ENCODE measurements around the gene LMNA.
"Not testable (repeated sequence)": the region's sequence is repeated elsewhere in the genome, so short reads cannot be mapped to it uniquely, and the experiment has no call there.

Gene LMNA

GRCh38 chr1:156104861-156105832 is 9.4 kb upstream of the LMNA start:
- FAIRE-seq (no peak), DNase-seq (ENCODE audit: low spot score) (no peak)

GRCh38 chr1:156106624-156107488 is 7.7 kb upstream of the LMNA start:
- FAIRE-seq (no peak), DNase-seq (ENCODE audit: low spot score) (peak; percentile 13)

- no peak for FAIRE-seq
Measured at GRCh38 chr1:156108057-156108456, 6.5 kb upstream of the LMNA start.

GRCh38 chr1:156108664-156109241 is 5.8 kb upstream of the LMNA start:
- no peak for DNase-seq (ENCODE audit: low spot score)
- FAIRE-seq, result no peak

More at GRCh38 chr1:156108057-156108456, 6.5 kb upstream of the LMNA start:
- DNase-seq (ENCODE audit: low spot score), result no peak

GRCh38 chr1:156110252-156110651 is 4.3 kb upstream of the LMNA start:
- FAIRE-seq, result no peak
- DNase-seq (ENCODE audit: low spot score), result no peak

- FAIRE-seq, result peak; percentile 87
- DNase-seq (ENCODE audit: low spot score), result peak; percentile 87
Measured at GRCh38 chr1:156111355-156111962, 3.1 kb upstream of the LMNA start.

GRCh38 chr1:156112276-156113137 is 2.0 kb upstream of the LMNA start:
- FAIRE-seq (no peak), DNase-seq (ENCODE audit: low spot score) (no peak)

- DNase-seq (ENCODE audit: low spot score), result no peak
- FAIRE-seq, result no peak
Measured at GRCh38 chr1:156113282-156113950, 1.1 kb upstream of the LMNA start.

- DNase-seq (ENCODE audit: low spot score) (peak; percentile 28), FAIRE-seq (no peak)
Measured at GRCh38 chr1:156114919-156115513, 505 bp downstream of the LMNA start.

- DNase-seq (ENCODE audit: low spot score) (peak; percentile 81), FAIRE-seq (no peak)
Measured at GRCh38 chr1:156115514-156116374, 1.2 kb downstream of the LMNA start.

GRCh38 chr1:156116731-156117130 is 2.2 kb downstream of the LMNA start:
- FAIRE-seq, result not testable (repeated sequence)

GRCh38 chr1:156117414-156118176 is 3.1 kb downstream of the LMNA start:
- DNase-seq (ENCODE audit: low spot score) (no peak), FAIRE-seq (no peak)

More at GRCh38 chr1:156116731-156117130, 2.2 kb downstream of the LMNA start:
- DNase-seq (ENCODE audit: low spot score), result not testable (repeated sequence)

- DNase-seq (ENCODE audit: low spot score) (no peak), FAIRE-seq (no peak)
Measured at GRCh38 chr1:156118177-156118868, 3.8 kb downstream of the LMNA start.

GRCh38 chr1:156119503-156120209 is 5.1 kb downstream of the LMNA start:
- FAIRE-seq (no peak), DNase-seq (ENCODE audit: low spot score) (peak; percentile 58)

GRCh38 chr1:156120318-156120717 is 5.8 kb downstream of the LMNA start:
- no peak for DNase-seq (ENCODE audit: low spot score)
- FAIRE-seq, result no peak

- DNase-seq (ENCODE audit: low spot score); FAIRE-seq: not testable (repeated sequence)
Measured at GRCh38 chr1:156121005-156121404, 6.5 kb downstream of the LMNA start.

All from RCC 7860 (cell line).